HEK293 (cell line): Measurements from ENCODE around the gene ASRGL1.
"Not testable (repeated sequence)": the region's sequence is repeated elsewhere in the genome, so short reads cannot be mapped to it uniquely, and the experiment has no call there.

Source experiments
- CTCF ChIP-seq: fragments of 450-650 bp; formaldehyde crosslinking; IDR thresholded peaks from 2 replicates; pipeline ENCODE4 v1.5.1; 2016; ENCODE audit warnings: missing biosample characterization, missing genetic modification characterization
- ZBTB1 ChIP-seq: fragments of 450-650 bp; formaldehyde crosslinking; IDR thresholded peaks from 2 replicates; pipeline ENCODE4 v1.5.1; 2016; ENCODE audit warnings: missing biosample characterization, missing genetic modification characterization
- ZBTB21 ChIP-seq: fragments of 450-650 bp; formaldehyde crosslinking; IDR thresholded peaks from 2 replicates; pipeline ENCODE4 v1.5.1; 2017; ENCODE audit warnings: missing biosample characterization, missing genetic modification characterization
- ZNF24 ChIP-seq: fragments of 450-650 bp; formaldehyde crosslinking; IDR thresholded peaks from 2 replicates; pipeline ENCODE4 v1.5.1; 2016; ENCODE audit warnings: missing biosample characterization, missing genetic modification characterization
- ZNF488 ChIP-seq: fragments of 450-650 bp; formaldehyde crosslinking; IDR thresholded peaks from 2 replicates; pipeline ENCODE4 v1.5.1; 2016; ENCODE audit warnings: missing biosample characterization, missing genetic modification characterization
- ZSCAN4 ChIP-seq: fragments of 450-650 bp; formaldehyde crosslinking; IDR thresholded peaks from 2 replicates; pipeline ENCODE4 v1.5.1; 2017; ENCODE audit warnings: missing biosample characterization, missing genetic modification characterization

GRCh38 chr11:62331264-62331663 lies 6.0 kb upstream of the ASRGL1 start:
- TF ChIP-seq ZBTB21, ZSCAN4, ZNF24, ZBTB1, CTCF, ZNF488 (tag by site-specific recombination): not testable (repeated sequence)
